B cell (primary cell): Measurements from ENCODE around the gene MYOM3. TPM values are rescaled to one million over a fixed set of nuclear protein-coding genes. Genes with fewer than 3 reads are reported as not detected.

Experiments
- ATAC-seq: fragments of 200-7000 bp; cut with Tn5 transposase; one replicate; pipeline ENCODE4 v1.10.0; 2021; ENCODE audit warnings: low read depth, mild to moderate bottlenecking, moderate number of reproducible peaks, moderate library complexity
- CTCF ChIA-PET: fragments of 350-600 bp; sonication (Branson Sonifier 250); formaldehyde crosslinking; loops from one replicate; lab custom pipeline; 2021; ENCODE audit warnings: antibody characterized with exemption, inconsistent platforms; lab: Charles Lee
- POLR2A ChIA-PET: fragments of 350-600 bp; sonication (Branson Sonifier 250); formaldehyde crosslinking; loops from one replicate; lab custom pipeline; 2021; ENCODE audit warnings: antibody characterized with exemption; lab: Charles Lee
- DNase-seq: peaks from one replicate; pipeline ENCODE4 v3.0.0; 2013
- H2AFZ ChIP-seq: 2 replicates; pipeline ENCODE4 v1.6.1; 2012; ENCODE audit warnings: mild to moderate bottlenecking, low read depth, low read length; ENCODE audit not compliant: insufficient read depth, poor library complexity, severe bottlenecking
- H3K27ac ChIP-seq, 2 donors: 1 replicate in 1 of 2; 2 replicates in 1 of 2; pipeline ENCODE4 v1.5.1; 2012 to 2013; ENCODE audit warnings: low read length in 2 of 2, mild to moderate bottlenecking in 2 of 2, moderate library complexity in 1 of 2
- H3K27me3 ChIP-seq, 4 experiments: fragments of 200-600 bp in 1 of 4; sonication (generic) in 1 of 4; replicated peaks in 1 of 4; 1 replicate in 2 of 4; 2 replicates in 2 of 4; pipeline versions ENCODE4 v1.6.1 to v1.7.0; 2013 to 2016; ENCODE audit warnings: low read length in 3 of 4, mild to moderate bottlenecking in 2 of 4, mixed read lengths in 1 of 4, moderate library complexity in 1 of 4; ENCODE audit not compliant: insufficient read depth in 4 of 4, control insufficient read depth in 3 of 4; ENCODE audit errors: control extremely low read depth in 1 of 4
- H3K36me3 ChIP-seq, 2 experiments: replicated peaks in 1 of 2; 1 replicate in 1 of 2; 2 replicates in 1 of 2; pipeline versions ENCODE4 v1.6.1 to v1.7.1; 2013; ENCODE audit warnings: low read length in 1 of 2; ENCODE audit not compliant: insufficient read depth in 2 of 2, control insufficient read depth in 1 of 2; ENCODE audit errors: control extremely low read depth in 1 of 2, extremely low read depth in 1 of 2
- H3K4me1 ChIP-seq, 2 donors: fragments of 200-600 bp in 1 of 2; sonication (generic) in 1 of 2; 1 replicate in 1 of 2; 2 replicates in 1 of 2; pipeline versions ENCODE4 v1.5.1 to v1.6.1; 2013 to 2017; ENCODE audit warnings: low read length in 2 of 2; ENCODE audit not compliant: control insufficient read depth in 2 of 2, insufficient read depth in 2 of 2
- H3K4me2 ChIP-seq: replicated peaks from 2 replicates; pipeline ENCODE3; 2012; ENCODE audit warnings: mild to moderate bottlenecking, low read depth, low read length; ENCODE audit not compliant: poor library complexity, severe bottlenecking
- H3K4me3 ChIP-seq, 5 experiments: fragments of 200-600 bp in 1 of 5; sonication (generic) in 1 of 5; 1 replicate in 3 of 5; 2 replicates in 2 of 5; pipeline versions ENCODE4 v1.5.1 to v1.7.0; 2011 to 2016; ENCODE audit warnings: low read length in 4 of 5, mild to moderate bottlenecking in 4 of 5, low read depth in 2 of 5, control low read depth in 1 of 5, moderate library complexity in 1 of 5; ENCODE audit not compliant: insufficient read depth in 1 of 5; ENCODE audit errors: control extremely low read depth in 1 of 5, extremely low read depth in 1 of 5
- H3K79me2 ChIP-seq: fragments of 200-600 bp; sonication (generic); one replicate; pipeline ENCODE4 v1.6.0; 2016; ENCODE audit warnings: low read length; ENCODE audit not compliant: control insufficient read depth, insufficient read depth
- H3K9ac ChIP-seq: fragments of 200-600 bp; sonication (generic); 2 replicates; pipeline ENCODE4 v1.6.1; 2017; ENCODE audit warnings: mild to moderate bottlenecking, low read length, moderate library complexity
- H3K9me3 ChIP-seq, 3 donors: one replicate each; pipeline versions ENCODE4 v1.6.1 to v1.7.1; 2013; ENCODE audit warnings: low read length in 2 of 3; ENCODE audit not compliant: control insufficient read depth in 2 of 3, insufficient read depth in 1 of 3; ENCODE audit errors: control extremely low read depth in 1 of 3
- H4K20me1 ChIP-seq: 2 replicates; pipeline ENCODE4 v1.6.0; 2012; ENCODE audit warnings: mild to moderate bottlenecking, low read length; ENCODE audit not compliant: insufficient read depth, control insufficient read depth, poor library complexity, severe bottlenecking
- H3K27ac Mint-ChIP-seq: one replicate; pipeline ENCODE4 v1.8.0; 2021; ENCODE audit warnings: mixed read lengths
- H3K27me3 Mint-ChIP-seq: one replicate; pipeline ENCODE4 v1.8.0; 2021; ENCODE audit warnings: mixed read lengths
- H3K4me1 Mint-ChIP-seq: one replicate; pipeline ENCODE4 v1.8.0; 2021; ENCODE audit warnings: mixed read lengths
- H3K4me3 Mint-ChIP-seq: one replicate; pipeline ENCODE4 v1.8.0; 2021; ENCODE audit warnings: mixed read lengths
- H3K9me3 Mint-ChIP-seq: one replicate; pipeline ENCODE4 v1.8.0; 2022; ENCODE audit warnings: mixed read lengths; ENCODE audit not compliant: insufficient read depth
- CTCF ChIP-seq: fragments of 200-600 bp; IDR thresholded peaks from one replicate; pipeline ENCODE4 v1.8.0; 2022; ENCODE audit warnings: antibody characterized with exemption, mild to moderate bottlenecking
- EZH2 ChIP-seq: IDR thresholded peaks from 2 replicates; pipeline ENCODE4 v1.6.1; 2012; ENCODE audit warnings: borderline replicate concordance, low read depth, mild to moderate bottlenecking, moderate library complexity, low read length; ENCODE audit not compliant: insufficient read depth, poor library complexity, severe bottlenecking
- WGBS: methylation state at CpG from one replicate; pipeline ENCODE4 v1.1.5; 2013; ENCODE audit warnings: missing lambda C conversion rate; ENCODE audit not compliant: insufficient coverage; 5-methylcytosine and 5-hydroxymethylcytosine counted together
- intact Hi-C: fragments of 100-400 bp; cut with micrococcal nuclease; formaldehyde crosslinking; loops from one replicate; pipeline ENCODE4 v1.10.0; 2022
- polyA plus RNA-seq: library from polyadenylated mRNA; depleted of rRNA; stranded (reverse); fragments of >200 nt; gene quantifications from 2 replicates; pipeline ENCODE4 v1.2.3, GENCODE V29; 2012
- total RNA-seq, 2 donors: library from RNA; stranded (reverse); fragments of 120-200 nt in 1 of 2; gene quantifications; 1 replicate in 1 of 2; 2 replicates in 1 of 2; pipeline versions ENCODE4 v1.2.3 to v1.2.4, GENCODE V29; 2013 to 2022

MYOM3 gene
- total and polyA plus RNA-seq, 2 donors (not counting 1 experiment from before 2014, with no cell fraction given) = not detected

- intact Hi-C loops = no loop called here
- H3K9me3 ChIP-seq = peaks cover 1 to 8% (median 7%) of the 10 kb centered on the region in 3 donors
- no peak overlapping the region for H3K9ac ChIP-seq
- H3K36me3 ChIP-seq = no peaks in the 10 kb centered on the region
- H3K27me3 ChIP-seq = no peaks in the 10 kb centered on the region
- no peaks in the 10 kb centered on the region for H3K79me2 ChIP-seq
- H3K4me1 ChIP-seq = no peaks in the 10 kb centered on the region
- TF ChIP-seq CTCF (no peak), EZH2 (no peak)
- Mint-ChIP-seq H3K27me3 (peaks cover 14% of the 10 kb centered on the region), H3K27ac (no peak overlapping the region), H3K4me1 (no peaks in the 10 kb centered on the region), H3K9me3 (peaks cover 4% of the 10 kb centered on the region), H3K4me3 (no peak overlapping the region)
- H3K4me3 ChIP-seq = no peak overlapping the region
- H3K4me2 ChIP-seq = no peak overlapping the region
- ChIA-PET POLR2A (no interaction called here), CTCF (interaction anchor here (0.9 kb wide), 1 partner anchor 7 kb away, joined by 4 read pairs; no protein-coding TSS in a partner anchor)
- H2AFZ ChIP-seq = no peak overlapping the region
- WGBS = no CpG with 5 or more reads among the region's 5 CpGs
- H4K20me1 ChIP-seq = no peaks in the 10 kb centered on the region
- ATAC-seq (no peak), DNase-seq (no peak)
- H3K27ac ChIP-seq = no peak overlapping the region
Measured at GRCh38 chr1:24126672-24127023, 14.7 kb upstream of the MYOM3 start.

GRCh38 chr1:24126018-24126671, 14.2 kb upstream of the MYOM3 start:
- CTCF ChIA-PET = interaction anchor here (0.9 kb wide), 1 partner anchor 8 kb away, joined by 4 read pairs; no protein-coding TSS in a partner anchor
- Histone ChIP-seq H3K4me3 (no peak overlapping the region), H3K9ac (no peak overlapping the region)

More at GRCh38 chr1:24126018-24126671, 14.2 kb upstream of the MYOM3 start:
- H2AFZ ChIP-seq = no peak overlapping the region
- Mint-ChIP-seq H3K4me1 (no peaks in the 10 kb centered on the region), H3K4me3 (no peak overlapping the region), H3K27ac (no peak overlapping the region), H3K27me3 (peaks cover 9% of the 10 kb centered on the region), H3K9me3 (peaks cover 2% of the 10 kb centered on the region)
- H3K27ac ChIP-seq = no peak overlapping the region
- WGBS = 54% methylated on average over 4 of the region's 6 CpGs
- H4K20me1 ChIP-seq = no peaks in the 10 kb centered on the region
- TF ChIP-seq CTCF = no peak
- no peak for TF ChIP-seq EZH2
- no peaks in the 10 kb centered on the region for H3K27me3 ChIP-seq
- intact Hi-C loops = no loop called here
- peaks cover 1 to 8% (median 7%) of the 10 kb centered on the region in 3 donors for H3K9me3 ChIP-seq
- no peak overlapping the region for H3K4me2 ChIP-seq
- no peaks in the 10 kb centered on the region for H3K36me3 ChIP-seq
- H3K79me2 ChIP-seq = no peaks in the 10 kb centered on the region
- POLR2A ChIA-PET = no interaction called here
- H3K4me1 ChIP-seq = no peaks in the 10 kb centered on the region
- DNase-seq (no peak), ATAC-seq (no peak)
